HG02623 (cell line): ENCODE measurements around the gene LOXL3.

Source experiments
- ATAC-seq: cut with Tn5 transposase; IDR thresholded peaks from one replicate; pipeline ENCODE4 v1.9.1; 2021; ENCODE audit warnings: moderate library complexity; ENCODE audit not compliant: unreplicated experiment

The LOXL3 gene

GRCh38 chr2:74529357-74530238, 24.1 kb downstream of the LOXL3 start, which contains the start of the genes AUP1 and HTRA2:
Gene AUP1 (minus strand): TSS chr2:74529706. CDS start chr2:74529629, 77 bp downstream.
Gene HTRA2 (plus strand): TSS chr2:74529933. CDS start chr2:74530007, 74 bp downstream.
- ATAC-seq = peak; percentile 74

GRCh38 chr2:74528600-74529356, 25.0 kb downstream of the LOXL3 start:
- peak; percentile 4 for ATAC-seq

- no peak for ATAC-seq
Measured at GRCh38 chr2:74527741-74528140, 26.0 kb downstream of the LOXL3 start.

DNA sequence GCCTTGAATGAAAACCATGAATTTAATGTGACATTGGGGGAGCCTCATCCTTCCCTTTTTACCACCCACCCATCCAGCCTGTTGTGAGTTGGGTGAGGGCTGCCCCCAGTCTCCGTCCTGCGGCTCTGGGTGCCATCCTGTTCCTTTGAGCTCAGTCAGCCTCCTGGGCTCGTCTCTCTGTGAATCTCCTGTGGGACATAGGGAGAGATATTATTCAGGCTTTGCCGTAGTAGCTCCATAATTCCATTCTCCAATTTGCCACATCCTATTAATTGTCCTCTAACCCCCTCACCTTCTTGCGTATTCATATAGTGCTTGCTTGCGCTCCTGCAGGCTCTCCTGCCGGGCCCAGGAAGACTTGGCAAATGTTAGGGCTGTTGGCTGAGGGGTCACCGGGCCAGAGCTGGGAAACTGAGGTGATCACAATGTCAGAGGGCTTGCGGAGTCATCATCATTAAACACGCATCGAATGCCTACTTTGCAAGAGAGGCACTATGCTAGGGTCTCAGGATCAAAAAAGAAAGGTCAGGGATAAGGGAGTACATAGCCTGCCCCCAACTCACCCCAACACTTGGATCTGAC, 27.0 kb downstream of the LOXL3 start:
- no peak for ATAC-seq

DNA sequence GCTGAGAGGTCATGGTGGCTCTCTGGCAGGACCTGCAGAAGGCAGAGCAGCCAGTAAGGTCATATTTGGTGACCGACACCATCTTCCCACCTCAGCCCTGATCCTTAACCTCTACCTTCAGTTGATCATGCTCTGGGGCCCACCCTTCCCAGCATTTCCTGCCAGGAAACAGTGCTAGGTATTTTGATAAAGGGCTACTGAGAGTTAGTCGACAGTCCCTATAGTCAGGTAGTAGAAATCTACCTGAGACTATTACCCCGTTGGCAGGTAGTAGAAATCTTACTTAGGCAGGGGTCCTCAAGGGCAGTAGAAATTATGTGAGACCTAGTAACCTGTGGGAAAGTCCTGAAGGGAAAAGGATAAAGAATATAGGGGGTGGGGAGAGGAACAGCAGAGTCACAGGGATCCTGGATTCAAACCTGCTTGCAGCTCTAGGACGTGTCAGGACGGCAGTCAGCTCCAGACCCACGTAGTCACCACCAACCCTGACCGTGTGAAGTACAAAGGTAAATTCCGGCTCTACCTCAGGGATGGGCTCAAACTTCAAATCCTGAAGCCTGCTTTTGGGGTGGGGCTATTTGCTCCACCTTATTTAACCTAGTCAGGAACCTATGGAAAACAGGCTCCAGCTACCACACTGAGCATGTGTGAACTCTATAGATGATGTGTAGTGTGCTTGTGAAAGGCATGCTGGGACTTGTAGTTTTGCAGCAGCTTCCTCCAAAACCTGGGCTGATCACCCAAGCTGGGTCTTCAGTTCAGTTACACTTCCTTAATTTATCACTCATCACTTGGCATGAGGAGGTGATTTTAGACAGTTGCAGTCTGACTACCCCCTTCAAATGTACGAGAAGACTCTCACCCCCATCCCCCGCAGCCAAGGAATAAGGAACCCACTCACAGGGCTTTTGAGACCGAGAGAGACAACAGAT, 27.8 kb downstream of the LOXL3 start, which contains the start of gene DQX1:
Gene DQX1 (minus strand): TSS at position 515 of the 932 bp plus-strand sequence. CDS start 502 bp downstream, at position 13.
- ATAC-seq = no peak

- no peak for ATAC-seq
Measured at GRCh38 chr2:74524955-74525716, 28.6 kb downstream of the LOXL3 start.

GRCh38 chr2:74524005-74524404, 29.7 kb downstream of the LOXL3 start:
- ATAC-seq = no peak

DNA sequence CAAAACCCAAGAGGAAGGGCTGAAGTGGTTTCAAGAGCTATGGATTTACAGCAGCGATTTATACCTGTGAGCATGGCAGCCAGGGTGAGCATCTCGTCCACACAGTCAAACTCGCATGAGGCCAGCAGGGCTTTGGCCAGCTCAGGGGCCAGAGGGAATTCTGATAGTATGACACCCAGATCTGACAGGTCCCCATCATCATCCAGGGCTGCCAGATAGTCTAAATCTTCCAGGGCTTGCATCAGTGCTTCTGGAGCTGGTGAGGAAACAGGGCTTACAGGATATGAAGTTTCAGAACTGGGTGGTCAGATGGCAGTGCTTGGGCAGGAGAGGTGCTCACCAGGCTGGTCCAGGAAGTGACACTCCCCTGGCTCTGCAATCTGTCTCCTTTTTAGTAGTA, 31.2 kb downstream of the LOXL3 start:
- ATAC-seq = no peak

GRCh38 chr2:74516650-74517049, 37.1 kb downstream of the LOXL3 start:
- no peak for ATAC-seq

- ATAC-seq = no peak
Measured at GRCh38 chr2:74515981-74516633, 37.6 kb downstream of the LOXL3 start.

GRCh38 chr2:74515271-74515980, 38.3 kb downstream of the LOXL3 start:
- ATAC-seq = no peak

DNA sequence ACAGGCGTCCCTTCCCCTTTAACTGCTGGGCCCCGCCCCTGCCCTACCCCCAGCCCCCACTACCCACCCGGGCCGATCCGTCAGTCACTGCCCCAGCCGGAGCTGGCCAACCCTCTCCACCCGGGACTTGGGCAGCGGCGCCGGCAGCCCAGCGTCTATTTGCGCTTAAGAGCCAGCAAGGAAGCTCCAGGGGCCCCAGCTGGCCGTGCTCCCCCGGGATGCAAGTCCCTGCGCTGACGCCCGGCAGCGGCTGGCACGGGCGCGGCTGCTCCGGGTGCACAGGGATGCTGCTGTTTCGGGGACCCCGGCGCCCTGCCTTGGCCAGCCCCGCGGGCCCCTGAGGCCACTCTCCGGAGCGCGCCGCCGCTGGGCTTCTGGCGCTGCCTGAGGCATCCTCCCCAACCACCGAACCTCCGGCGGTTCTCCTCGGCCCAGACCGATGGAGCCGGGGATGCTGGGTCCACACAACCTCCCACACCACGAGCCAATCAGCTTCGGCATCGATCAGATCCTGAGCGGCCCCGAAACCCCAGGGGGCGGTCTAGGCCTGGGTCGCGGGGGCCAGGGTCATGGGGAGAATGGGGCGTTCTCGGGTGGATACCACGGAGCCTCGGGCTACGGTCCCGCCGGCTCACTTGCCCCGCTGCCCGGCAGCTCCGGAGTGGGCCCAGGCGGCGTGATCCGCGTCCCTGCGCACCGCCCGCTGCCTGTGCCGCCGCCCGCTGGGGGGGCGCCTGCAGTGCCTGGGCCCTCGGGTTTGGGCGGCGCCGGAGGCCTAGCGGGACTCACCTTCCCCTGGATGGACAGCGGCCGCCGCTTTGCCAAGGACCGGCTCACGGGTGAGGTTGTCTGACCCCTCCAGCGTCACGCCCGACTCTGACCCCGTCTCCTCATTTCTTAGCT, 39.1 kb downstream of the LOXL3 start, which contains the start of gene TLX2:
Gene TLX2 (plus strand): TSS at position 83 of the 903 bp plus-strand sequence. CDS start 357 bp downstream, at position 440.
- ATAC-seq = no peak

DNA sequence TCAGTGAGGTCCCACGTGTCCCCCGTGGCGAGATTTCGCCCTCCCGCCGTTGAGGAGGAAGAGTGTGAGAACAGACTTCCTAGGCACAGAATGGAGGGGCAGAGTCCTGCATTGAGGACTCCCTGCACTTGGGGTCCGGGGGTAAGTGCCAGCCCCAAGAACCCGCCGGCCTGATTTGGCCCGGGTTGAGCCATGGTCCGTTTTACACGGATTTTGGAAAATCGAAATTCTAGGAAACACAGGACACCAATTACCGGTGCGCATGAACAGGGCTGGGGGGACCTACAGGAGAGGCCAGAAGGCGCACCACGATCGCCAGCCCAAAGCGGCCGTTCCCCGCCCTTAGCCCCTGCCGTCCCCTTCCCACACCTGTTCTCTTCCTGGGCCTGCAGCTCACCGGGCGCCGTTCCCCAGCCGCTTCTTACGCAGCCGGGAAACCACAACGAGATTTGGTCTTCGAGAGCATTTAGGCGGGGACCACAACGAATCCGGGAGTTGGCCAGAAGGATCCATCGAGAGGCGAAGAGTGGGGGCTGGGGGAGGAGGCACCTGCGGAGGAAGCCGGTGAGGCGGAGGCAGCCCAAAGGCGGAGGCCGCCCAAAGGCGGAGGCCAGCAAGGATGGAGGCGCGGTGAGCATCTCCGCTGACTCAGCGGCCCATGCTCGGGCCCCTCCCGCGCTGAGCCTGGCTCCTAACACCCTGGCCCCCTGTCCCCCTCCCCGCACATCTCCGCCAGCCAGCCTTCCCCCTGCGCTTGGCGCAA, 40.0 kb downstream of the LOXL3 start:
- ATAC-seq = no peak

DNA sequence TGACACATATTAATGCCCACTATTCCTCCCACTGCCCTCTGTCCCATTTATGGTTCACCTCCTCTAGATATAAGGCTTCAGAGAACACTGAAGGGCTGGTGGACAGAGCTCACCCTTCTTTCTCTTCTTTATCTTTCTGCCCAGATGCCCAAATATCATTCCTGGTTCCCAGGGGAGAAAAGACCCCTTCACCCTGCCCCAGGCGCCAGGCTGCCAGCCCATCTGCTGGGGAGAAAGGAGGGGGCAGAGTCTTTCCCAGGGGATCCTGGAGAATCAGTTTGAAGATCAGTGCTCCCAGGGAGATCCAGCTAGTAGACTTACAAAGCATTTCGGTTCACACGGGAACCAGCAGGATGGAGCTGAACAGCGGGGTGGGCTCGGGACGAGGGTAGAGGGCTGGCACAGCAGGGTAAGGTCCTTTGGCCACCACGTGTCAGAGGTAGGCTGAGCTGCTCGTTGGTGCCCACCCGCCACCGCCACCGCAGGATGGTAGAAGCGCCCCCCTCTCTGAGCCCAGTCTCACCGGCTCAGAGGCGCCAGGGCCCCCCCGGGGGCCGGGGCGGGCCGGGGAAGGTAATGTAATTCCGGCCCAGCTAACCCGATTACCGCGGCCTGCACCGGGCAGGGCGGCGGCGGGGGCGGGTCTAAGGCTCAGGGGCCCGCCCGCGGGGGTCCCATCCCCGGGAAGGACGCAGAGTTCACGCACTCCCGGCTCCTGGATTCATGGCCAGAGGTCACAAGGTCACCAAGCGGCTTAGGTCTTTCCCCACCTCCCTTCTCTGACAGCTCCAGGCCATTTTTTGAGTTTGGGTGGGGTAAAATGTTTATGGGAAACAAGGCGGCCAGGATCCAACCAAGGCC, 40.8 kb downstream of the LOXL3 start:
- no peak for ATAC-seq
